ENCODE data around the gene TNRC6A.

GRCh38 chr16:24821129-24821528, 91.7 kb downstream of the TNRC6A start:
- TF ChIP-seq POLR2A (IDR thresholded peaks at IDR 0.05) (no peak), CTCF (IDR thresholded peaks at IDR 0.05) (no peak)
